ENCODE data around the gene C19orf81. TPM values are rescaled to one million over a fixed set of nuclear protein-coding genes. Genes with fewer than 3 reads are reported as not detected.
A peak's percentile ranks its signal among the peaks of the same experiment; 100 is the strongest.

Gene C19orf81
- total and polyA plus RNA-seq, 2 of the 8 experiments (the other 6 are each of a cell fraction or from before 2014, with no cell fraction given), result 11.7 to 13.0 TPM

GRCh38 chr19:50696094-50696483 is 46.8 kb downstream of the C19orf81 start:
- peak overlapping the region; percentile 72; the same call in 1 of the 2 replicates for H2BK20ac ChIP-seq (ENCODE audit: low read length)
- H3K9ac ChIP-seq (replicated peaks in 1 of 4; ENCODE audit: extremely low read depth in 1 of 4, low read depth in 3 of 4, low read length in 3 of 4), result no peak overlapping the region
- peaks cover 9 to 75% (median 68%) of the 10 kb centered on the region in 4 experiments for H3K27me3 ChIP-seq (replicated peaks in 1 of 4; ENCODE audit: control insufficient read depth in 3 of 4, extremely low read depth in 1 of 4, insufficient read depth in 3 of 4, low read length in 3 of 4)
- H4K5ac ChIP-seq (ENCODE audit: insufficient read length, low read depth, low read length), result no peak overlapping the region
- no peak overlapping the region for H2BK120ac ChIP-seq (replicated peaks; ENCODE audit: low read depth, low read length)
- peak overlapping the region; percentile 53; the same call in 1 of the 2 replicates for H2AK5ac ChIP-seq (ENCODE audit: low read depth, low read length)
- no peak overlapping the region for H2AFZ ChIP-seq (ENCODE audit: low read length)
- H3K14ac ChIP-seq (ENCODE audit: insufficient read length), result no peak overlapping the region
- peak overlapping the region; percentile 44; the same call in 1 of the 2 replicates for H2BK5ac ChIP-seq (ENCODE audit: low read depth, low read length)
- H4K20me1 ChIP-seq (replicated peaks in 1 of 2; ENCODE audit: control insufficient read depth in 1 of 2, insufficient read depth in 2 of 2, low read length in 2 of 2), result peaks cover 0 to 26% of the 10 kb centered on the region in 2 experiments
- no peak overlapping the region for H3K56ac ChIP-seq (replicated peaks; ENCODE audit: insufficient read length, low read depth, low read length)
- POLR2A ChIA-PET (ENCODE audit: partially characterized antibody), result interaction anchor here (0.5 to 1.6 kb wide), 5 partner anchors 9 to 86 kb away, joined by 3 to 5 read pairs (median 4); no protein-coding TSS in a partner anchor
- peak overlapping the region; percentile 57 for H4K8ac ChIP-seq (ENCODE audit: extremely low read depth, insufficient read depth, low read length)
- H3K27ac ChIP-seq (ENCODE audit: low read depth, low read length), result no peak overlapping the region
- H3K79me2 ChIP-seq (ENCODE audit: control insufficient read depth in 1 of 2, insufficient read depth in 2 of 2, low read length in 2 of 2), result no peaks in the 10 kb centered on the region
- H3K18ac ChIP-seq (ENCODE audit: extremely low read depth, low read length), result peak overlapping the region; percentile 78
- 61% methylated on average over 6 of the region's 15 CpGs; no CpG with 5 or more reads in 1 of the 2 experiments for WGBS, 2 experiments (ENCODE audit: extremely low coverage in 1 of 2, insufficient coverage in 1 of 2, insufficient read length in 1 of 2, insufficient replicate concordance in 2 of 2, low coverage in 1 of 2, low lambda C conversion rate in 2 of 2, missing lambda C conversion rate in 1 of 2)
- H3K9me3 ChIP-seq (ENCODE audit: insufficient read depth in 2 of 2, low read depth in 1 of 2, low read length in 1 of 2), result no peaks in the 10 kb centered on the region
- peak overlapping the region; percentile 86 to 98 for H3K4me2 ChIP-seq (ENCODE audit: insufficient read depth in 1 of 2, low read depth in 2 of 2, low read length in 2 of 2)
- H3K4me1 ChIP-seq (replicated peaks in 1 of 4; ENCODE audit: control insufficient read depth in 3 of 4, insufficient read depth in 4 of 4, low read length in 3 of 4), result peaks cover 0 to 24% (median 21%) of the 10 kb centered on the region in 4 experiments; a peak in 6 of 7 replicates
- H2BK12ac ChIP-seq (ENCODE audit: low read depth, low read length), result peak overlapping the region; percentile 71; the same call in 1 of the 2 replicates
- DNase-seq (ENCODE audit: low read depth in 1 of 2, low spot score in 2 of 2) (no peak), FAIRE-seq (no peak)
- peaks cover 17% of the 10 kb centered on the region for H3K23me2 ChIP-seq (ENCODE audit: low read depth, low read length)
- peak overlapping the region; percentile 54 for H4K91ac ChIP-seq (replicated peaks; ENCODE audit: insufficient read length, low read length)
- H3K4me3 ChIP-seq (ENCODE audit: extremely low read depth in 1 of 4, insufficient read depth in 2 of 4, low read depth in 3 of 4, low read length in 4 of 4), result peak overlapping the region; percentile 43 to 60 (median 48); a peak in 5 of 8 replicates
- CTCF ChIA-PET (ENCODE audit: partially characterized antibody), result interaction anchor here (0.6 to 1.7 kb wide), 6 partner anchors 8 to 1198 kb away, joined by 3 to 11 read pairs (median 4); no protein-coding TSS in a partner anchor
- no peak overlapping the region for H3K23ac ChIP-seq (ENCODE audit: insufficient read length)
- H3K79me1 ChIP-seq (ENCODE audit: low read depth, low read length), result no peaks in the 10 kb centered on the region
- no peaks in the 10 kb centered on the region for H3K36me3 ChIP-seq (ENCODE audit: control insufficient read depth in 2 of 4, insufficient read depth in 4 of 4, low read length in 3 of 4)
- no peak overlapping the region for H3K4ac ChIP-seq (replicated peaks; ENCODE audit: insufficient read length, low read depth, low read length)
- H2BK15ac ChIP-seq (ENCODE audit: low read length), result no peak overlapping the region
- TF ChIP-seq CHD1 (IDR thresholded peaks at IDR 0.05; ENCODE audit: low read depth, low read length) (no peak), SP1 (IDR thresholded peaks at IDR 0.05; ENCODE audit: low read depth, low read length) (no peak), HDAC2 (IDR thresholded peaks at IDR 0.05; ENCODE audit: borderline replicate concordance in 1 of 2, low read depth in 2 of 2, low read length in 2 of 2) (no peak), NANOG (IDR thresholded peaks at IDR 0.05; ENCODE audit: insufficient read depth, low read depth, low read length, poor library complexity, severe bottlenecking) (no peak), EGR1 (IDR thresholded peaks at IDR 0.05; ENCODE audit: borderline replicate concordance, low read depth, low read length) (no peak), EP300 (IDR thresholded peaks at IDR 0.05; ENCODE audit: borderline replicate concordance in 1 of 2, low read depth in 2 of 2, low read length in 2 of 2) (no peak), GTF2F1 (IDR thresholded peaks at IDR 0.05; ENCODE audit: borderline replicate concordance, low read depth, low read length) (no peak), POLR2A (IDR thresholded peaks at IDR 0.05; ENCODE audit: control extremely low read depth in 1 of 2, low read depth in 2 of 2, low read length in 2 of 2) (no peak), EZH2 (IDR thresholded peaks at IDR 0.05; ENCODE audit: low read depth, low read length, severe bottlenecking) (no peak), CTBP2 (IDR thresholded peaks at IDR 0.05; ENCODE audit: borderline replicate concordance, insufficient read depth, insufficient read length, low read length) (no peak), ATF3 (IDR thresholded peaks at IDR 0.05; ENCODE audit: insufficient read depth, low read depth, low read length) (no peak), CBX5 (IDR thresholded peaks at IDR 0.05; ENCODE audit: low read depth, low read length) (no peak)
